Testis (tissue), 3 donors: ENCODE results near the gene LZTS2. TPM values are rescaled to one million over a fixed set of nuclear protein-coding genes. Genes with fewer than 3 reads are reported as not detected.

Source experiments
- DNase-seq: peaks from one replicate; pipeline ENCODE4 v3.0.0-alpha.2; 2019
- H3K27ac ChIP-seq, 2 donors: fragments of 200-600 bp; sonication (generic); one replicate each; pipeline ENCODE4 v1.5.1; 2019
- H3K27me3 ChIP-seq: fragments of 200-600 bp; sonication (generic); one replicate; pipeline ENCODE4 v1.5.1; 2019
- H3K36me3 ChIP-seq: fragments of 200-600 bp; sonication (generic); one replicate; pipeline ENCODE4 v1.5.1; 2017; ENCODE audit warnings: low read depth; ENCODE audit errors: missing control alignments
- H3K4me1 ChIP-seq: fragments of 200-600 bp; sonication (generic); one replicate; pipeline ENCODE4 v1.5.1; 2019
- H3K4me3 ChIP-seq, 2 donors: fragments of 200-600 bp; sonication (generic); one replicate each; pipeline ENCODE4 v1.5.1; 2017 to 2019
- H3K9me3 ChIP-seq: fragments of 200-600 bp; sonication (generic); one replicate; pipeline ENCODE4 v1.5.1; 2017
- POLR2A ChIP-seq: fragments of 450-650 bp; IDR thresholded peaks from one replicate; pipeline ENCODE4 v1.6.1; 2017; ENCODE audit warnings: antibody characterized with exemption, mild to moderate bottlenecking, moderate library complexity
- WGBS, 2 donors: methylation state at CpG; one replicate each; pipeline ENCODE4 v1.1.5; 2018; 5-methylcytosine and 5-hydroxymethylcytosine counted together
- intact Hi-C: fragments of 100-400 bp; cut with DNase I; formaldehyde crosslinking; loops from one replicate; pipeline ENCODE4 v1.15.1; 2023; ENCODE audit warnings: low total_unique reads
- polyA plus RNA-seq: library from polyadenylated mRNA; stranded (reverse); fragments of 350-450 nt; fragmentation: Illumina TruSeq; extraction: RNeasy Lipid Tissue Mini Kit (QIAGEN cat#74804); gene quantifications from one replicate; pipeline ENCODE4 v1.2.3, GENCODE V29; 2014; ENCODE audit warnings: low read depth, low replicate concordance; ENCODE audit not compliant: insufficient read depth
- total RNA-seq, 2 donors: library from RNA; depleted of rRNA; stranded (reverse); fragments of >200 nt; gene quantifications; one replicate each; pipeline ENCODE4 v1.2.3, GENCODE V29; 2016
- TF ChIP-seq, protein P1 (sequence below), 3 experiments: fragments of 450-650 bp in 2 of 3; fragments of 200-600 bp in 1 of 3; sonication (generic) in 1 of 3; IDR thresholded peaks; one replicate each; pipeline ENCODE4 v1.5.1; 2016 to 2019; ENCODE audit warnings: antibody characterized with exemption in 3 of 3, mild to moderate bottlenecking in 2 of 3, moderate library complexity in 1 of 3

Gene LZTS2
- total and polyA plus RNA-seq, 3 donors from 2014 or later = 65.9 to 158 (median 133) TPM

DNA sequence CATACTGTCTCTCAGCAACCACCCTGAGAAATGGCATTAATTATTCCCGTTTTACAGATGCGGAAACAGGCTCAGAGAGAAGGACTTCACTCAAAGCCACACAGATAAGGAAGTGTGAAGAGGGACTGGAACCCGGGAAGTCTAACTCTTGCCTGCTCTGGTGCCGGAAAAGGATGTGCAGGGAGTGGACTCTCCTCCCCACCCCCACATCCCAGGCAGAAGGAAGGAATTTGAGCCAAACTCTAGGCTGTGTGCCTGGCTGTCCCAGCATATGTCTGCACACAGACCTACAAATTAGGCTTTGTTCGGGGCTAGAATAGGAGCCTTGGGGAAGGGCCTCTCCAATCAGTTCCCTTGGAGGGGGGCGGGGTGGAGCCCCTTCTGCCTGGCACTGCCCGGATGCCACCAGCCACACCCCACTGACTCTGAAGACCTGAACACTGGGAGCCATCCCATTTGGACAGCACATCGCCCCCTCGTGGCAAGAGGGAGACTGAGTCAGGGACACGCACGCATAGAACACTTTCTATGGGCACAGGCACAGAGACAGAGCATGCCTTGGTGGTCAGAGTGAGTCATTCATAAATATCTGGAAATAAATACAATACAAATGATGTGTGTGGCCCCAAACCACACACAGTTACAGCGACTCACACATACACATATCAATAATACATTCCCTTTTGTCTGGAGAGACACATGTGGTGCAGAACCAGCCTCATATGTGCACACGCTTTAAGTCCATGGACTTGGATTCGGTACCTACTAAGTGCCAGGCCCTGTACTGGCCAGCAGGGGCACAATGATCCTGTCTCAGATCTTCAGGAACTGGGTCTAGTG, 13.1 kb downstream of the LZTS2 start:
- TF ChIP-seq, protein P1, sequence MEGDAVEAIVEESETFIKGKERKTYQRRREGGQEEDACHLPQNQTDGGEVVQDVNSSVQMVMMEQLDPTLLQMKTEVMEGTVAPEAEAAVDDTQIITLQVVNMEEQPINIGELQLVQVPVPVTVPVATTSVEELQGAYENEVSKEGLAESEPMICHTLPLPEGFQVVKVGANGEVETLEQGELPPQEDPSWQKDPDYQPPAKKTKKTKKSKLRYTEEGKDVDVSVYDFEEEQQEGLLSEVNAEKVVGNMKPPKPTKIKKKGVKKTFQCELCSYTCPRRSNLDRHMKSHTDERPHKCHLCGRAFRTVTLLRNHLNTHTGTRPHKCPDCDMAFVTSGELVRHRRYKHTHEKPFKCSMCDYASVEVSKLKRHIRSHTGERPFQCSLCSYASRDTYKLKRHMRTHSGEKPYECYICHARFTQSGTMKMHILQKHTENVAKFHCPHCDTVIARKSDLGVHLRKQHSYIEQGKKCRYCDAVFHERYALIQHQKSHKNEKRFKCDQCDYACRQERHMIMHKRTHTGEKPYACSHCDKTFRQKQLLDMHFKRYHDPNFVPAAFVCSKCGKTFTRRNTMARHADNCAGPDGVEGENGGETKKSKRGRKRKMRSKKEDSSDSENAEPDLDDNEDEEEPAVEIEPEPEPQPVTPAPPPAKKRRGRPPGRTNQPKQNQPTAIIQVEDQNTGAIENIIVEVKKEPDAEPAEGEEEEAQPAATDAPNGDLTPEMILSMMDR (IDR thresholded peaks at IDR 0.05) = peak; percentile 72 to 95 (median 92)
- TF ChIP-seq POLR2A = no peak
- peak; percentile 93 for DNase-seq
- WGBS, 2 donors = 30 to 34% methylated on average over 12 to 13 of the region's 14 CpGs
- peaks cover 15% of the 10 kb centered on the region for H3K4me1 ChIP-seq
- no peaks in the 10 kb centered on the region for H3K27me3 ChIP-seq
- intact Hi-C loops = no loop called here
- H3K9me3 ChIP-seq = no peaks in the 10 kb centered on the region
- no peaks in the 10 kb centered on the region for H3K36me3 ChIP-seq
- no peak overlapping the region for H3K4me3 ChIP-seq
- H3K27ac ChIP-seq = no peak overlapping the region

DNA sequence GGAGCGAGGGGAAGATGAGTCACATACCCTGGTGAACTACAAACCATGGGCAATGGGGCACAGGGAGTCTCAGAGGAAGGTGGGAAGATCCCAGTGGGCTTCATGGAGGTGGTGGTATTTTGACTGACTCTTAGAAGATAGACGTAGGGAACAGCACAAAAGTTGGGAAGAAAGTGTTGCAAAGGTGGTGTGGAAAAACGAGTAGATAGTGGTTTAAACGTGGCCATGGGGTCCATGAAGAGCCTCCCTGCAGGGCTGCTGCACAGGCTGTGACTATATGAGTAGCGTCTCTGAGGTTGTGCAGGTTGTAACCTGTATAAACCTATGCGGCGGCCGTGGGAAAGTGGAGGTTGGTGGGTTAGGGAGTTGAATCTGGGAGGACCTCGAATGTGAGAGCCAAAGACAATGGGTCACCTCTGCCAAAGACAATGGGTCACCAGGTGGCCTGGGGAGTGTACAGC, 13.8 kb downstream of the LZTS2 start:
- Histone ChIP-seq H3K27ac (no peak overlapping the region), H3K4me3 (no peak overlapping the region), H3K36me3 (no peaks in the 10 kb centered on the region), H3K27me3 (no peaks in the 10 kb centered on the region), H3K9me3 (no peaks in the 10 kb centered on the region), H3K4me1 (peaks cover 11% of the 10 kb centered on the region)
- DNase-seq = no peak
- no peak for TF ChIP-seq POLR2A
- TF ChIP-seq, protein P1 (IDR thresholded peaks at IDR 0.05) = no peak
- intact Hi-C loops = no loop called here
- 64 to 75% methylated on average over 9 of the region's 9 CpGs for WGBS, 2 donors

DNA sequence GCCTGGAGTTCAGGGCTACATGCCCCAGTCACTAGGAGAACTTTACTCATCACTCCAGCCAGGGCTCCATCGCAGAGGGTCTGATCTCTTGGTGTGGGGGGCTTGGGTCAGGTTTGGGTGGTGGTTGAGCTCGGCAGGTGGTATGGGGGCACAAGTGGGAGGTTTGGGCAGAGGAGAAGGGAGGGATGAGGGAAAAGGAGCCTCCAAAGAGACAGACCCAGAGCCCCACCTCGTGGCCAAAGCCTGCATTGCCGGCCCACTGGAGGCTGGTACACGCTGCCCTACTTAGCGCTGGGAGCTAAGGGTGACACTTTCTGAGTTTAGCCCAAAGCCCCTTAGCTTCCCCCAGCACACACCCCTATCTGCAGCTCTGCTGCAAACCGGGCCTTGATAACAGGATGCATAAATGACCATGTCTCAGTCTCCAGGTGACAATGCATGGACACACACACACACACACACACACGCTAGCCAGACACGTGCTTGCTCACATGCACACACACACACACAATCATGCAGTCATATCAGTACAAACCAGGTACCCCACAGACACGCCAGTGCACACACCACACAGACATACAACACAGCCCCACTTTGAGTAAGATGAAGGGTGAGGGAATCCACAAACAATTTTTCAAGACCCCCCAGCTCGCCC, 14.7 kb downstream of the LZTS2 start:
- H3K4me3 ChIP-seq = no peak overlapping the region
- peak; percentile 89 for DNase-seq
- H3K27ac ChIP-seq = no peak overlapping the region
- H3K4me1 ChIP-seq = peaks cover 17% of the 10 kb centered on the region
- 28 to 34% methylated on average over 5 to 11 of the region's 11 CpGs for WGBS, 2 donors
- intact Hi-C loops = no loop called here
- no peaks in the 10 kb centered on the region for H3K9me3 ChIP-seq
- H3K27me3 ChIP-seq = no peaks in the 10 kb centered on the region
- TF ChIP-seq, protein P1 (IDR thresholded peaks at IDR 0.05) = peak; percentile 81 to 90 (median 82)
- no peak for TF ChIP-seq POLR2A
- no peaks in the 10 kb centered on the region for H3K36me3 ChIP-seq

DNA sequence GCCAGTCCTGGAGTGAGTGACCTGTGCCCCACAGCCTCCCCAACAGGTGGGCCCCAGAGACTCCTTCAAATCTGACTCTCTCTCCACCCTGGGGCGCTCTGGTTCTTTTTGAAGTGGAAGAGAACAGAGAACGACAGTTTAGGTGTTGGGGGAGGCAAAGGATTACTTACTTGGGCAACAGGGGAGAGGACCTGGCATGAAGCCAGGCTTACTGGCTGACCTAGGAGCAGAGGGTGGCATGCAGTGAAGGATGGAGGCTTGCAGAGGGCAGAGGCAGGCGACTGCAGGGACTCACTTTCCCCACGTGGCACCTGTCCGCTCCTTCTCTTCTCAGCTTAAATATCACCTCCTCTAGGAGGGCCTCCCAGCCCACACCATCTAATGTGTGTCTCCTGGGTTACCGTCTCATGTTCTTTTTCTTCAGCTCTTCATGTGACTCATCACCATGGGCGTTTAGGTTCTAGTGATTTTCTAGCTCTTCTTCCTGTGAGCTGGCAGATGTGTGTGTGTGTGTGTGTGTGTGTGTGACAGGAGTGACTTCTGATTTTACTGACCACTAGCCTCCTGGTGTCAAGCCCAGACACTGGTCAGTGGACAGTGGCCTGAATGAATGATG, 15.5 kb downstream of the LZTS2 start:
- no peaks in the 10 kb centered on the region for H3K36me3 ChIP-seq
- peaks cover 17% of the 10 kb centered on the region for H3K4me1 ChIP-seq
- no peak for DNase-seq
- WGBS, 2 donors = 54% methylated on average over 7 of the region's 7 CpGs
- TF ChIP-seq, protein P1 (IDR thresholded peaks at IDR 0.05) = no peak
- no peak for TF ChIP-seq POLR2A
- H3K27ac ChIP-seq = no peak overlapping the region
- H3K9me3 ChIP-seq = no peaks in the 10 kb centered on the region
- intact Hi-C loops = no loop called here
- H3K4me3 ChIP-seq = no peak overlapping the region
- no peaks in the 10 kb centered on the region for H3K27me3 ChIP-seq
